IMR-90 (cell line): ENCODE results near the gene FICD. TPM values are rescaled to one million over a fixed set of nuclear protein-coding genes. Genes with fewer than 3 reads are reported as not detected.

ENCODE experiments used
- ATAC-seq: fragments of 200-7000 bp; cut with Tn5 transposase; 2 replicates; pipeline ENCODE4 v1.9.1; 2020; ENCODE audit warnings: low read depth, mild to moderate bottlenecking, moderate library complexity
- BruUV-seq: library from RNA; stranded (reverse); fragments of 400-500 nt; replicated peaks from 2 replicates; lab custom pipeline; 2021; lab: Mats Ljungman, UMichigan
- CTCF ChIA-PET: fragments of 300-600 bp; formaldehyde crosslinking; extraction: SDS; loops from one replicate; lab custom pipeline; 2021; ENCODE audit warnings: antibody characterized with exemption; lab: Yijun Ruan, JAX
- POLR2A ChIA-PET: fragments of 300-600 bp; sonication (Branson Sonifier 250); formaldehyde crosslinking; loops from one replicate; lab custom pipeline; 2022; ENCODE audit warnings: antibody characterized with exemption; ENCODE audit not compliant: unreplicated experiment; lab: Charles Lee
- DNase-seq: peaks from one replicate; pipeline ENCODE4 v3.0.0; 2013
- H2AFZ ChIP-seq: replicated peaks from 2 replicates; pipeline ENCODE3; 2013; ENCODE audit warnings: low read length, mild to moderate bottlenecking; ENCODE audit not compliant: poor library complexity
- H2AK5ac ChIP-seq: 2 replicates; pipeline ENCODE4 v1.6.1; 2013; ENCODE audit warnings: low read depth, low read length, inconsistent platforms
- H2AK9ac ChIP-seq: replicated peaks from 2 replicates; pipeline ENCODE3; 2013; ENCODE audit warnings: mild to moderate bottlenecking, low read depth, low read length, moderate library complexity; ENCODE audit not compliant: poor library complexity
- H2BK120ac ChIP-seq: 2 replicates; pipeline ENCODE4 v1.6.1; 2013; ENCODE audit warnings: low read depth, low read length, inconsistent platforms
- H2BK15ac ChIP-seq: 3 replicates; pipeline ENCODE4 v1.6.1; 2013; ENCODE audit warnings: low read depth, low read length, inconsistent platforms
- H2BK20ac ChIP-seq: 2 replicates; pipeline ENCODE4 v1.6.1; 2013; ENCODE audit warnings: low read depth, mild to moderate bottlenecking, inconsistent platforms, low read length, moderate library complexity
- H2BK5ac ChIP-seq: 2 replicates; pipeline ENCODE4 v1.6.1; 2013; ENCODE audit warnings: mild to moderate bottlenecking, low read depth, low read length, inconsistent platforms; ENCODE audit not compliant: poor library complexity, severe bottlenecking
- H3K14ac ChIP-seq: replicated peaks from 2 replicates; pipeline ENCODE4 v1.6.1; 2013; ENCODE audit warnings: low read depth, low read length, inconsistent platforms
- H3K18ac ChIP-seq: 2 replicates; pipeline ENCODE4 v1.6.1; 2013; ENCODE audit warnings: low read depth, low read length, control low read depth
- H3K23ac ChIP-seq: 2 replicates; pipeline ENCODE4 v1.6.1; 2013; ENCODE audit warnings: low read depth, low read length, inconsistent platforms
- H3K27ac ChIP-seq: 2 replicates; pipeline ENCODE4 v1.5.1; 2013; ENCODE audit warnings: mild to moderate bottlenecking, control low read depth, low read length; ENCODE audit not compliant: insufficient read depth
- H3K27me3 ChIP-seq: 2 replicates; pipeline ENCODE4 v1.6.1; 2013; ENCODE audit warnings: low read length; ENCODE audit not compliant: control insufficient read depth, insufficient read depth
- H3K36me3 ChIP-seq: 2 replicates; pipeline ENCODE4 v1.6.1; 2013; ENCODE audit warnings: low read length, mixed read lengths; ENCODE audit not compliant: control insufficient read depth, insufficient read depth
- H3K4ac ChIP-seq: 2 replicates; pipeline ENCODE4 v1.6.1; 2013; ENCODE audit warnings: low read depth, low read length, inconsistent platforms
- H3K4me1 ChIP-seq: 2 replicates; pipeline ENCODE4 v1.6.1; 2013; ENCODE audit warnings: low read length, mixed read lengths; ENCODE audit not compliant: control insufficient read depth, insufficient read depth
- H3K4me2 ChIP-seq: 2 replicates; pipeline ENCODE4 v1.6.1; 2013; ENCODE audit warnings: low read depth, mild to moderate bottlenecking, control low read depth, low read length, moderate library complexity
- H3K4me3 ChIP-seq: 2 replicates; pipeline ENCODE4 v1.5.1; 2013; ENCODE audit warnings: low read depth, mild to moderate bottlenecking, control low read depth, low read length, moderate library complexity; ENCODE audit not compliant: insufficient read depth
- H3K56ac ChIP-seq: 2 replicates; pipeline ENCODE4 v1.6.1; 2013; ENCODE audit warnings: low read length, inconsistent platforms; ENCODE audit not compliant: insufficient read depth; ENCODE audit errors: extremely low read depth
- H3K79me1 ChIP-seq, 2 experiments: 2 replicates each; pipeline ENCODE4 v1.6.1; 2013; ENCODE audit warnings: low read length in 2 of 2, inconsistent platforms in 1 of 2, low read depth in 1 of 2
- H3K9ac ChIP-seq: 2 replicates; pipeline ENCODE4 v1.6.1; 2013; ENCODE audit warnings: low read depth, low read length, control low read depth
- H3K9me1 ChIP-seq: 2 replicates; pipeline ENCODE4 v1.6.1; 2013; ENCODE audit warnings: low read length, inconsistent platforms; ENCODE audit not compliant: insufficient read depth
- H3K9me3 ChIP-seq: 2 replicates; pipeline ENCODE4 v1.6.1; 2013; ENCODE audit warnings: low read length; ENCODE audit not compliant: control insufficient read depth, insufficient read depth
- H4K20me1 ChIP-seq: 2 replicates; pipeline ENCODE4 v1.6.1; 2013; ENCODE audit warnings: low read length, inconsistent platforms; ENCODE audit not compliant: insufficient read depth
- H4K5ac ChIP-seq: 2 replicates; pipeline ENCODE4 v1.6.1; 2013; ENCODE audit warnings: mild to moderate bottlenecking, low read depth, low read length, control low read depth
- H4K8ac ChIP-seq, 2 experiments: 2 replicates each; pipeline ENCODE4 v1.6.1; 2013; ENCODE audit warnings: low read depth in 2 of 2, low read length in 2 of 2, control low read depth in 1 of 2, inconsistent platforms in 1 of 2
- H4K91ac ChIP-seq: 2 replicates; pipeline ENCODE4 v1.6.1; 2013; ENCODE audit warnings: low read depth, low read length, inconsistent platforms; ENCODE audit not compliant: insufficient read depth
- BHLHE40 ChIP-seq: fragments of 150-350 bp; IDR thresholded peaks from 2 replicates; pipeline ENCODE4 v1.6.1; 2016; ENCODE audit warnings: mild to moderate bottlenecking, low read depth, low read length
- CHD1 ChIP-seq: IDR thresholded peaks from 2 replicates; pipeline ENCODE4 v1.6.1; 2012; ENCODE audit warnings: low read depth, low read length, improper control_type of control experiment
- ELK1 ChIP-seq: fragments of 150-350 bp; IDR thresholded peaks from 2 replicates; pipeline ENCODE4 v1.6.1; 2016; ENCODE audit warnings: low read depth, mild to moderate bottlenecking, low read length, moderate library complexity, borderline replicate concordance
- FOS ChIP-seq: fragments of 150-350 bp; IDR thresholded peaks from 2 replicates; pipeline ENCODE4 v1.6.1; 2016; ENCODE audit warnings: low read depth, low read length
- MAFK ChIP-seq: IDR thresholded peaks from 2 replicates; pipeline ENCODE4 v1.6.1; 2012; ENCODE audit warnings: low read depth, low read length, improper control_type of control experiment
- MAZ ChIP-seq: IDR thresholded peaks from 2 replicates; pipeline ENCODE4 v1.6.1; 2012; ENCODE audit warnings: low read depth, mild to moderate bottlenecking, low read length, improper control_type of control experiment, moderate library complexity, borderline replicate concordance
- MXI1 ChIP-seq: IDR thresholded peaks from 2 replicates; pipeline ENCODE4 v1.6.1; 2012; ENCODE audit warnings: low read depth, mild to moderate bottlenecking, low read length, moderate library complexity, borderline replicate concordance
- NFE2L2 ChIP-seq: fragments of 150-350 bp; IDR thresholded peaks from 2 replicates; pipeline ENCODE4 v1.6.1; 2016; ENCODE audit warnings: low read depth, mild to moderate bottlenecking, low read length
- POLR2A ChIP-seq: IDR thresholded peaks from 2 replicates; pipeline ENCODE4 v1.6.1; 2012; ENCODE audit warnings: mild to moderate bottlenecking, low read depth, low read length
- RAD21 ChIP-seq: IDR thresholded peaks from 2 replicates; pipeline ENCODE4 v1.6.1; 2012; ENCODE audit warnings: low read length, improper control_type of control experiment
- RCOR1 ChIP-seq: IDR thresholded peaks from 2 replicates; pipeline ENCODE4 v1.6.1; 2012; ENCODE audit warnings: mild to moderate bottlenecking, low read length, improper control_type of control experiment; ENCODE audit not compliant: insufficient replicate concordance
- RFX5 ChIP-seq: IDR thresholded peaks from 2 replicates; pipeline ENCODE4 v1.8.0; 2012; ENCODE audit warnings: low read depth, mild to moderate bottlenecking, low read length, moderate library complexity
- SMC3 ChIP-seq: fragments of 150-350 bp; IDR thresholded peaks from 2 replicates; pipeline ENCODE4 v1.6.1; 2016; ENCODE audit warnings: low read depth, mild to moderate bottlenecking, antibody characterized with exemption, low read length, moderate library complexity
- WGBS, 2 experiments: methylation state at CpG; one replicate each; pipeline versions ENCODE4 v1.1.5 to v1.1.7; 2013; ENCODE audit warnings: missing lambda C conversion rate in 2 of 2; ENCODE audit not compliant: insufficient read length in 1 of 2; ENCODE audit errors: extremely low coverage in 2 of 2; 5-methylcytosine and 5-hydroxymethylcytosine counted together
- dilution Hi-C: fragments of 300-500 bp; cut with HindIII; formaldehyde crosslinking; loops from one replicate; pipeline ENCODE4 v1.14.3; 2018; ENCODE audit warnings: low sequenced_read_pairs; ENCODE audit not compliant: unreplicated experiment
- in situ Hi-C: fragments of 300-500 bp; cut with MboI; formaldehyde crosslinking; loops from 3 replicates; pipeline ENCODE4 v1.14.3; 2019; ENCODE audit warnings: low sequenced_read_pairs, inconsistent platforms, mixed read lengths
- intact Hi-C: fragments of 100-400 bp; cut with micrococcal nuclease; formaldehyde crosslinking; loops from 2 replicates; pipeline ENCODE4 v1.10.0; 2022
- polyA plus RNA-seq, 3 experiments: library from polyadenylated mRNA; depleted of rRNA; stranded (reverse); fragments of >200 nt; gene quantifications; 2 replicates each; pipeline ENCODE4 v1.2.3, GENCODE V29; 2012; ENCODE audit warnings: low replicate concordance in 1 of 3
- total RNA-seq: library from RNA; depleted of rRNA; stranded (reverse); fragments of >200 nt; gene quantifications from 2 replicates; pipeline ENCODE4 v1.2.3, GENCODE V29; 2012
- TF ChIP-seq, protein P1 (sequence below): conservative IDR thresholded peaks from 2 replicates; pipeline ENCODE4 v1.5.1; 2012; ENCODE audit warnings: mild to moderate bottlenecking, low read depth, low read length, improper control_type of control experiment

FICD gene
- total and polyA plus RNA-seq, 2 of the 4 experiments (the other 2 are of a cell fraction): 4.0 to 11.3 TPM

DNA sequence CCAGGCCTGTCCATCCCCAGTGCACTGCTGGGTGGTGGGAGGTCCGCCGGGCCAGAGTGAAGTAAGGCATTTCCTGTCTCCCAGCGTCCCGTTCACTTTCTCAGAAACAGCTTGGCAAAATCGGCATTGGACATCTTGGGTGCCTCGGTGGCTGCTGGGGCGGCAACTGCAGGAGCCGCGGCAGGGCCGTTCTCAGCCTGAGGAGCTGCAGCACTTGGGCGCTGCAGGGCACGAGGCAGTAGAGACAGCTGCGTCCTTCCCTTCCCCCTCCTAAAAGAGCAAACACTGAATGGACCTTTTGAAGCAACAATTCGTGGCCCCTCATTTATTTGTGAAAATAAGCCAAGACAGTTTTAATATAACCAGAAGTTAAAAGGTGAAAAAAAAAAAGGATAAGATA is 8.3 kb downstream of the FICD start:
- Histone ChIP-seq H3K27ac (no peak overlapping the region), H3K4ac (no peak overlapping the region), H2AK9ac (no peak overlapping the region), H2BK5ac (no peak overlapping the region), H3K14ac (no peak overlapping the region), H2AFZ (no peak overlapping the region), H4K8ac (no peak overlapping the region), H3K27me3 (no peaks in the 10 kb centered on the region), H3K9me3 (no peaks in the 10 kb centered on the region), H2AK5ac (no peak overlapping the region), H4K5ac (no peak overlapping the region), H3K79me1 (peaks cover 26 to 54% of the 10 kb centered on the region in 2 experiments), H4K20me1 (peaks cover 19% of the 10 kb centered on the region), H3K9me1 (peaks cover 15% of the 10 kb centered on the region; the same call in 1 of the 2 replicates), H2BK120ac (no peak overlapping the region), H3K9ac (no peak overlapping the region), H4K91ac (no peak overlapping the region), H3K18ac (no peak overlapping the region), H3K36me3 (peaks cover 67% of the 10 kb centered on the region), H3K4me1 (peaks cover 3% of the 10 kb centered on the region; the same call in 1 of the 2 replicates), H3K4me2 (no peak overlapping the region), H3K23ac (no peak overlapping the region), H3K4me3 (no peak overlapping the region), H3K56ac (no peak overlapping the region), H2BK15ac (no peak overlapping the region), H2BK20ac (no peak overlapping the region)
- ATAC-seq: no peak
- dilution Hi-C loops (no loop called here), intact Hi-C loops (no loop called here), in situ Hi-C loops (loop anchor here (25.0 kb wide), 1 partner anchor 836 kb away; the partner anchor contains the start of gene PWP1)
- TF ChIP-seq RFX5: no peak
- TF ChIP-seq, protein P1, sequence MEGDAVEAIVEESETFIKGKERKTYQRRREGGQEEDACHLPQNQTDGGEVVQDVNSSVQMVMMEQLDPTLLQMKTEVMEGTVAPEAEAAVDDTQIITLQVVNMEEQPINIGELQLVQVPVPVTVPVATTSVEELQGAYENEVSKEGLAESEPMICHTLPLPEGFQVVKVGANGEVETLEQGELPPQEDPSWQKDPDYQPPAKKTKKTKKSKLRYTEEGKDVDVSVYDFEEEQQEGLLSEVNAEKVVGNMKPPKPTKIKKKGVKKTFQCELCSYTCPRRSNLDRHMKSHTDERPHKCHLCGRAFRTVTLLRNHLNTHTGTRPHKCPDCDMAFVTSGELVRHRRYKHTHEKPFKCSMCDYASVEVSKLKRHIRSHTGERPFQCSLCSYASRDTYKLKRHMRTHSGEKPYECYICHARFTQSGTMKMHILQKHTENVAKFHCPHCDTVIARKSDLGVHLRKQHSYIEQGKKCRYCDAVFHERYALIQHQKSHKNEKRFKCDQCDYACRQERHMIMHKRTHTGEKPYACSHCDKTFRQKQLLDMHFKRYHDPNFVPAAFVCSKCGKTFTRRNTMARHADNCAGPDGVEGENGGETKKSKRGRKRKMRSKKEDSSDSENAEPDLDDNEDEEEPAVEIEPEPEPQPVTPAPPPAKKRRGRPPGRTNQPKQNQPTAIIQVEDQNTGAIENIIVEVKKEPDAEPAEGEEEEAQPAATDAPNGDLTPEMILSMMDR: no peak
- TF ChIP-seq NFE2L2: no peak
- no peak for TF ChIP-seq MAFK
- no peak for TF ChIP-seq FOS
- no peak for TF ChIP-seq CHD1
- no peak for TF ChIP-seq RCOR1
- no peak for TF ChIP-seq MAZ
- no peak for TF ChIP-seq BHLHE40
- no peak for TF ChIP-seq ELK1
- TF ChIP-seq RAD21: no peak
- TF ChIP-seq POLR2A: no peak
- TF ChIP-seq MXI1: no peak
- no peak for TF ChIP-seq SMC3
- BruUV-seq: no TSS peak
- ChIA-PET CTCF (no interaction called here), POLR2A (no interaction called here)
- no peak for DNase-seq
- WGBS, 2 experiments: 95% methylated on average over 10 of the region's 14 CpGs; no CpG with 5 or more reads in 1 of the 2 experiments
